MM.1S (cell line): Measurements from ENCODE around the gene MMRN2.
"Not testable (repeated sequence)": the region's sequence is repeated elsewhere in the genome, so short reads cannot be mapped to it uniquely, and the experiment has no call there.

Source experiments
- DNase-seq: peaks from one replicate; pipeline ENCODE4 v3.0.0-alpha.2; 2015
- H2AFZ ChIP-seq: fragments of 300-600 bp; sonication (generic); 2 replicates; pipeline ENCODE4 v1.6.0; 2016; ENCODE audit warnings: antibody characterized with exemption, low read length
- H3F3A ChIP-seq: fragments of 300-600 bp; sonication (generic); 2 replicates; pipeline ENCODE4 v1.6.1; 2016; ENCODE audit warnings: mild to moderate bottlenecking, antibody characterized with exemption, low read length, moderate library complexity, mixed read lengths; ENCODE audit not compliant: insufficient read depth
- H3K27ac ChIP-seq: fragments of 300-600 bp; sonication (generic); 2 replicates; pipeline ENCODE4 v1.5.1; 2016; ENCODE audit warnings: mild to moderate bottlenecking, low read length
- H3K27me3 ChIP-seq: fragments of 300-600 bp; sonication (generic); replicated peaks from 2 replicates; pipeline ENCODE4 v1.6.0; 2016; ENCODE audit warnings: low read length; ENCODE audit not compliant: insufficient read depth
- H3K36me3 ChIP-seq: fragments of 300-600 bp; sonication (generic); replicated peaks from 2 replicates; pipeline ENCODE4 v1.6.1; 2016; ENCODE audit warnings: mild to moderate bottlenecking, low read length, mixed read lengths; ENCODE audit not compliant: insufficient read depth
- H3K4me1 ChIP-seq: fragments of 300-600 bp; sonication (generic); 2 replicates; pipeline ENCODE4 v1.6.1; 2016; ENCODE audit warnings: low read length, mixed read lengths
- H3K4me2 ChIP-seq: fragments of 300-600 bp; sonication (generic); 2 replicates; pipeline ENCODE4 v1.6.0; 2016; ENCODE audit warnings: low read depth, low read length
- H3K4me3 ChIP-seq: fragments of 300-600 bp; sonication (generic); 2 replicates; pipeline ENCODE4 v1.5.1; 2016; ENCODE audit warnings: low read length, mixed read lengths
- H3K79me2 ChIP-seq: fragments of 300-600 bp; sonication (generic); 2 replicates; pipeline ENCODE4 v1.6.1; 2016; ENCODE audit warnings: mixed run types, low read length, mixed read lengths
- H3K9ac ChIP-seq: fragments of 300-600 bp; sonication (generic); 2 replicates; pipeline ENCODE4 v1.6.1; 2016; ENCODE audit warnings: low read length, mixed read lengths
- H3K9me2 ChIP-seq: fragments of 300-600 bp; sonication (generic); replicated peaks from 2 replicates; pipeline ENCODE4 v1.6.1; 2016; ENCODE audit warnings: mild to moderate bottlenecking, low read length, mixed read lengths; ENCODE audit not compliant: insufficient read depth
- H3K9me3 ChIP-seq: fragments of 300-600 bp; sonication (generic); replicated peaks from 2 replicates; pipeline ENCODE4 v1.6.1; 2016; ENCODE audit warnings: mild to moderate bottlenecking, low read length, mixed read lengths; ENCODE audit not compliant: insufficient read depth
- H4K20me1 ChIP-seq: fragments of 300-600 bp; sonication (generic); 2 replicates; pipeline ENCODE4 v1.6.1; 2016; ENCODE audit warnings: mild to moderate bottlenecking, low read length, moderate library complexity, mixed read lengths; ENCODE audit not compliant: insufficient read depth
- EZH2 ChIP-seq: fragments of 300-600 bp; sonication (generic); optimal IDR thresholded peaks from 2 replicates; pipeline ENCODE3; 2017; ENCODE audit warnings: low read depth, mild to moderate bottlenecking, antibody characterized with exemption, low read length, mixed read lengths
- EZH2phosphoT487 ChIP-seq: fragments of 300-600 bp; sonication (generic); IDR thresholded peaks from 2 replicates; pipeline ENCODE4 v1.6.1; 2018; ENCODE audit warnings: antibody characterized with exemption, low read length
- TF ChIP-seq, protein P1 (sequence below): fragments of 300-600 bp; sonication (generic); IDR thresholded peaks from 2 replicates; pipeline ENCODE4 v1.5.1; 2016; ENCODE audit warnings: antibody characterized with exemption, low read length, mixed read lengths

Gene MMRN2

DNA sequence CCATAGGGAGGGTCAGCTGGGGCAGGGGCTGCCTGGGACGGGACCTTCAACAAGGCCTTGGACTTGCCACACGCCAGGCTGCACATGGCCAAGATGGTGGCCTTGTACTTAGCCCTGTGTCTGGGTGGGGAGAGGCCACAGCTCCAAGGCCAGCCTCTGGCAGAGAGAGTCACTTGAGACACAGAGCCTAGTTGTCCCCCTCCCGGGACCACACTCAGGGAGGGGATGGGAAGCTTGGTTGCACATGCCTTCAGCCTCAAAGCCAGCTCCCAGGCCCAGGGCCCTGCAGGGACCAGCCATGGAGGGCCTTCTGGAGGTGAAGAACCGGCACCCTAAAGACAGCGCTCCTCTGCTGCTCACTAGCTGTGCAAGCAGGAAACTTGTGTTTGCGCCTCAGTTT, 16.7 kb downstream of the MMRN2 start:
- Histone ChIP-seq H3F3A (no peaks in the 10 kb centered on the region), H3K27ac (no peak overlapping the region), H3K9me2 (no peaks in the 10 kb centered on the region), H3K79me2 (no peaks in the 10 kb centered on the region), H3K4me1 (no peaks in the 10 kb centered on the region), H3K4me3 (no peak overlapping the region), H3K36me3 (no peaks in the 10 kb centered on the region), H2AFZ (no peak overlapping the region), H3K9me3 (no peaks in the 10 kb centered on the region), H3K9ac (no peak overlapping the region), H4K20me1 (no peaks in the 10 kb centered on the region), H3K27me3 (no peaks in the 10 kb centered on the region), H3K4me2 (no peak overlapping the region)
- DNase-seq, result no peak
- TF ChIP-seq EZH2phosphoT487 (no peak), EZH2 (no peak)
- TF ChIP-seq, protein P1, sequence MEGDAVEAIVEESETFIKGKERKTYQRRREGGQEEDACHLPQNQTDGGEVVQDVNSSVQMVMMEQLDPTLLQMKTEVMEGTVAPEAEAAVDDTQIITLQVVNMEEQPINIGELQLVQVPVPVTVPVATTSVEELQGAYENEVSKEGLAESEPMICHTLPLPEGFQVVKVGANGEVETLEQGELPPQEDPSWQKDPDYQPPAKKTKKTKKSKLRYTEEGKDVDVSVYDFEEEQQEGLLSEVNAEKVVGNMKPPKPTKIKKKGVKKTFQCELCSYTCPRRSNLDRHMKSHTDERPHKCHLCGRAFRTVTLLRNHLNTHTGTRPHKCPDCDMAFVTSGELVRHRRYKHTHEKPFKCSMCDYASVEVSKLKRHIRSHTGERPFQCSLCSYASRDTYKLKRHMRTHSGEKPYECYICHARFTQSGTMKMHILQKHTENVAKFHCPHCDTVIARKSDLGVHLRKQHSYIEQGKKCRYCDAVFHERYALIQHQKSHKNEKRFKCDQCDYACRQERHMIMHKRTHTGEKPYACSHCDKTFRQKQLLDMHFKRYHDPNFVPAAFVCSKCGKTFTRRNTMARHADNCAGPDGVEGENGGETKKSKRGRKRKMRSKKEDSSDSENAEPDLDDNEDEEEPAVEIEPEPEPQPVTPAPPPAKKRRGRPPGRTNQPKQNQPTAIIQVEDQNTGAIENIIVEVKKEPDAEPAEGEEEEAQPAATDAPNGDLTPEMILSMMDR, result no peak

DNA sequence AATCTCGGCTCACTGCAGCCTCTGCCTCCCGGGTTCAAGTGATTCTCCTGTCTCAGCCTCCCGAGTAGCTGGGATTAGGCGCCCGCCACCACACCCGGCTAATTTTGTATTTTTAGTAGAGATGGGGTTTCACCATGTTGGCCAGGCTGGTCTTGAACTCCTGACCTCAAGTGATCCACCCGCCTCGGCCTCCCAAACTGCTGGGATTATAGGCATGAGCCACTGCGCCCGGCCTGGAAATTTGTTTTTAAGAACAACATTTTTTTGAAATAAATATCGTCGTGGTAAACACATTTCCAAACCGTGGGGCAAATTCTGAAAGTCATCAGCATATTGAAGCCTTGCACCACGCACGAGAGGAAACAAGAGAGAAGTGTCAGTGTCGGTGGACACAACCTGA, 17.3 kb downstream of the MMRN2 start:
- H3K36me3 ChIP-seq, H4K20me1 ChIP-seq, H3K27me3 ChIP-seq, H3K4me1 ChIP-seq, H3K79me2 ChIP-seq, H3K27ac ChIP-seq, H3K9me2 ChIP-seq, H3K9ac ChIP-seq, DNase-seq, H3K4me2 ChIP-seq, H3K9me3 ChIP-seq, H3F3A ChIP-seq, H3K4me3 ChIP-seq: not testable (repeated sequence)
- H2AFZ ChIP-seq, result peak overlapping the region; percentile 86; the same call in 1 of the 2 replicates

DNA sequence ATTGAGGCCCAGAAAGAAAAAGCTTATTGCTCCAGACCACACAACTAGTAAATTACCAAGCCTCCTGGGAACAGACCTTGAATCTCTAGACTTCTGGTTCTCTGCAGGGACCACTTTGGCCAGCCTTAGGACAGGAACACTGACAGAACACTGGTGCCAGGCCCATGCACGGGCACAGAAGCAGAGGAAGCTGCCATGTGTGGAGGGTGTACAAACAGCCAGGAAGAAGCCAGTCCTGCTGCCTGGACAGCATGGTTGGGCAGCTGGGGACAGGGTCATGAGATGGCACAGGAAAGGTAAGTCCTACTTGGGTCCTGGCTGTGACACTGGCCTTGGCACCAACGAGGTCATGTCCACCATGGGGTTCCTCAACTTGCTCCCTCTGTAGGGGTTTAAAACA, 19.2 kb downstream of the MMRN2 start:
- no peak overlapping the region for H3K9ac ChIP-seq
- H3K36me3 ChIP-seq, result no peaks in the 10 kb centered on the region
- H3K27me3 ChIP-seq, result no peaks in the 10 kb centered on the region
- no peak for DNase-seq
- H3K79me2 ChIP-seq, result no peaks in the 10 kb centered on the region
- no peaks in the 10 kb centered on the region for H3K9me3 ChIP-seq
- H3K4me3 ChIP-seq, result no peak overlapping the region
- TF ChIP-seq EZH2phosphoT487 (no peak), EZH2 (no peak)
- TF ChIP-seq, protein P1, result no peak
- H3K27ac ChIP-seq, result no peak overlapping the region
- H3F3A ChIP-seq, result no peaks in the 10 kb centered on the region
- H3K4me2 ChIP-seq, result no peak overlapping the region
- H2AFZ ChIP-seq, result no peak overlapping the region
- no peaks in the 10 kb centered on the region for H3K4me1 ChIP-seq
- no peaks in the 10 kb centered on the region for H3K9me2 ChIP-seq
- no peaks in the 10 kb centered on the region for H4K20me1 ChIP-seq

DNA sequence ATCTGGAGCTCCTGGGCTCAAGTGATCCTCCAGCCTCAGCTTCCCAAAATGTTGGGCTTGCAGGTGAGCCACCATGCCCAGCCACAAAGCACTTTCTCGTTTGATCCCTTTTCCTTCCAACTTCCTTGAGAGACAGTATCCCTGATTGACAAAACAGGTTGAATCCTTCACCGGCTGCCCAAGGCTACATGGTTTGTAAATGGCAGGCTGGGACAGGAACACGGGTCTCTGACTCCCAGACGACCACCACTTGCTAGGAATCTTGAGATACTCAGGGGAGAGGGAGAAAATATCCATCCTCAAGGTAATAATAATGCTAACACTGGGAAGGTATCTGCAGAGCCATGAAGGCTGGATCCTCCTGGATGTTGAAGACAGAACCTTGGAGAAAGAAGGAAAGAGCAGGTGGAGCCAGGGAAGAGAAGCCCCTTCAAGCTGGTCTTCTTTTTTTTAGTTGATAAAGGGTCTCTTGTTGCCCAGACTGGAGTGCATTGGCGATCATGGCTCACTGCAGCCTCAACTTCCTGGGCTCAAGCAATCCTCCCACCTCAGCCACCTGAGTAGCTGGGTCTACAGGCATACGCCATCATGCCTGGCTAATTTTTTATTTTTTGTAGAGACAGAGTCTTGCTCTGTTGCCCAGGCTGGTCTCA, 19.8 kb downstream of the MMRN2 start:
- Histone ChIP-seq H4K20me1 (no peaks in the 10 kb centered on the region), H3K4me1 (no peaks in the 10 kb centered on the region), H3K79me2 (no peaks in the 10 kb centered on the region), H3K9me2 (no peaks in the 10 kb centered on the region), H3K4me2 (no peak overlapping the region), H3K9ac (no peak overlapping the region), H3K9me3 (no peaks in the 10 kb centered on the region), H3K27me3 (no peaks in the 10 kb centered on the region), H3K36me3 (no peaks in the 10 kb centered on the region), H2AFZ (no peak overlapping the region), H3K4me3 (no peak overlapping the region), H3F3A (no peaks in the 10 kb centered on the region), H3K27ac (no peak overlapping the region)
- DNase-seq, result no peak
- no peak for TF ChIP-seq EZH2
- TF ChIP-seq, protein P1, result no peak
- TF ChIP-seq EZH2phosphoT487, result no peak
